Neural progenitor cell (in vitro differentiated cells): ENCODE measurements around the gene CPXM2.

ENCODE experiments used
- EZH2 ChIP-seq: fragments of 200-600 bp; sonication (generic); IDR thresholded peaks from 2 replicates; pipeline ENCODE4 v1.6.1; 2017; ENCODE audit warnings: antibody characterized with exemption, mild to moderate bottlenecking, moderate library complexity
- EZH2phosphoT487 ChIP-seq: fragments of 200-600 bp; sonication (generic); IDR thresholded peaks from 2 replicates; pipeline ENCODE4 v1.6.1; 2017; ENCODE audit warnings: antibody characterized with exemption
- TF ChIP-seq, protein P1 (sequence below): fragments of 200-600 bp; sonication (generic); IDR thresholded peaks from 2 replicates; pipeline ENCODE4 v1.5.1; 2017; ENCODE audit warnings: antibody characterized with exemption, mild to moderate bottlenecking

DNA sequence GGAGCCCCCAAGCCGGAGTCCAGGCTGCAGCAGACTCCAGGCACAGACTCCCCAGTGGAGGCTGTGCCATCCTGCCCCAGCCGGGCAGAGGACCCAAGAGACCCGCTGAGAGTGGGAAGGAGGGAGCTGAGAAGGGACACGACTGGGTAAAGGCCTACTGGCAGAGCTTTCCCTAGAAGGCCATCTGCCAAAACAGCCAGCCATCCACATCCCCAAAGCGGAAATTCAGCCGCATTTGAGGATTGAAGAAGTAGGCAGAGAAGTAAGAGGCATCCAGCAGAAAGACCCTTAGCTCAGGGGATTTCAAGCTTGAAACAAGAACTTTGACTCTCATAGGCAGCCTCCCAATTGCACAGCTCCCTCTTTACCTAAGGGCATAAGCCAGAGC is 857 bp downstream of the CPXM2 start:
- TF ChIP-seq, protein P1, sequence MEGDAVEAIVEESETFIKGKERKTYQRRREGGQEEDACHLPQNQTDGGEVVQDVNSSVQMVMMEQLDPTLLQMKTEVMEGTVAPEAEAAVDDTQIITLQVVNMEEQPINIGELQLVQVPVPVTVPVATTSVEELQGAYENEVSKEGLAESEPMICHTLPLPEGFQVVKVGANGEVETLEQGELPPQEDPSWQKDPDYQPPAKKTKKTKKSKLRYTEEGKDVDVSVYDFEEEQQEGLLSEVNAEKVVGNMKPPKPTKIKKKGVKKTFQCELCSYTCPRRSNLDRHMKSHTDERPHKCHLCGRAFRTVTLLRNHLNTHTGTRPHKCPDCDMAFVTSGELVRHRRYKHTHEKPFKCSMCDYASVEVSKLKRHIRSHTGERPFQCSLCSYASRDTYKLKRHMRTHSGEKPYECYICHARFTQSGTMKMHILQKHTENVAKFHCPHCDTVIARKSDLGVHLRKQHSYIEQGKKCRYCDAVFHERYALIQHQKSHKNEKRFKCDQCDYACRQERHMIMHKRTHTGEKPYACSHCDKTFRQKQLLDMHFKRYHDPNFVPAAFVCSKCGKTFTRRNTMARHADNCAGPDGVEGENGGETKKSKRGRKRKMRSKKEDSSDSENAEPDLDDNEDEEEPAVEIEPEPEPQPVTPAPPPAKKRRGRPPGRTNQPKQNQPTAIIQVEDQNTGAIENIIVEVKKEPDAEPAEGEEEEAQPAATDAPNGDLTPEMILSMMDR: no peak
- no peak for TF ChIP-seq EZH2
- TF ChIP-seq EZH2phosphoT487: no peak
